T-helper 2 cell treated with Interferon-gamma antibody and Interleukin-4, amounts not matched to agents 100 ng/mL and 5 ng/mL, for 36 hours (primary cell): ENCODE data around the gene FASTK. TPM values are rescaled to one million over a fixed set of nuclear protein-coding genes. Genes with fewer than 3 reads are reported as not detected.

ENCODE experiments used
- intact Hi-C: fragments of 100-400 bp; cut with micrococcal nuclease; formaldehyde crosslinking; loops from one replicate; pipeline ENCODE4 v1.15.1; 2023
- total RNA-seq: library from RNA; stranded (reverse); gene quantifications from 2 replicates; pipeline ENCODE4 v1.2.3, GENCODE V29; 2022

FASTK gene
- total RNA-seq, 1 donor from 2014 or later = 89.3 TPM

DNA sequence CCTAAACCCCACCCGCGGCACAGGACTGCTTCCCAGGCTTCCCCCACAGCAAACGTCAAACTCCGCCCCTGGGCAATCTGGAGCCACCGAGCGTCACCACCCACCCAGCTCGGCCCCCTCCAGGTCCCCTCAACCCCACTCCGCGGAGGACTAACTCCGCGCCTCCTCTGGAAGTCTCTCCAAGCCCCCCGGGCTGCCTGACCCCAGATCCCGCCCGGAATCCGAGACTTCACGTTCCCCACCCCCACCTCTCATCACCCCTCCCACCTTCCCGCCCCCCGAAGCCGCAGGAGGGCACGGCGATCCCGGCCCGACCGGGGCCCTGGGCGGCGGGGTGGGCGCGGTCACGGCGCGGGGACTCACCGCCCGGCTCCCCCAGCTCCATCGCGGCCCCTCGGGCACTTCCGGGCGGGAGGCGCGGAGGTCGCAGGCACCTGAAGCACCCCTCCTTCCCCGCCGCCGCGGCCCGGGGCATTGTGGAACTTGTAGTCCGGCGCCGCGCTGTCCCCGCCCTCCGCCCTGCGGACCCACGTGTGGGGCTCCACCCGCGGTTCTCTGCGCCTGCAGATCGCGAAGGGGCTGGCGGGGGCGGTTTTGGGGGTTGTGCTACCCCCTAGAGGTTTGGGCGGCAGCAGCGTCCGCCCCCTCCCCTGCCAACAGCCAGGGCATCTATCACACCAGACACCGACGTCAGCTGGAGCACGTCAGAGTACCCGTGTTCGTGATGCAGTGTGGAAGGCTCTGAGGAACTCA lies 2.6 kb upstream of the FASTK start, which contains the start of gene TMUB1:
Gene TMUB1, minus strand, starts transcription at position 423 of the 753 bp plus-strand sequence. CDS start 930 bp downstream, outside the sequence.
- intact Hi-C loops = loop anchor here (1.0 to 10.0 kb wide), 4 partner anchors 55 to 438 kb away; partner anchors contain the start of genes ABCB8, ABCF2 and KCNH2

DNA sequence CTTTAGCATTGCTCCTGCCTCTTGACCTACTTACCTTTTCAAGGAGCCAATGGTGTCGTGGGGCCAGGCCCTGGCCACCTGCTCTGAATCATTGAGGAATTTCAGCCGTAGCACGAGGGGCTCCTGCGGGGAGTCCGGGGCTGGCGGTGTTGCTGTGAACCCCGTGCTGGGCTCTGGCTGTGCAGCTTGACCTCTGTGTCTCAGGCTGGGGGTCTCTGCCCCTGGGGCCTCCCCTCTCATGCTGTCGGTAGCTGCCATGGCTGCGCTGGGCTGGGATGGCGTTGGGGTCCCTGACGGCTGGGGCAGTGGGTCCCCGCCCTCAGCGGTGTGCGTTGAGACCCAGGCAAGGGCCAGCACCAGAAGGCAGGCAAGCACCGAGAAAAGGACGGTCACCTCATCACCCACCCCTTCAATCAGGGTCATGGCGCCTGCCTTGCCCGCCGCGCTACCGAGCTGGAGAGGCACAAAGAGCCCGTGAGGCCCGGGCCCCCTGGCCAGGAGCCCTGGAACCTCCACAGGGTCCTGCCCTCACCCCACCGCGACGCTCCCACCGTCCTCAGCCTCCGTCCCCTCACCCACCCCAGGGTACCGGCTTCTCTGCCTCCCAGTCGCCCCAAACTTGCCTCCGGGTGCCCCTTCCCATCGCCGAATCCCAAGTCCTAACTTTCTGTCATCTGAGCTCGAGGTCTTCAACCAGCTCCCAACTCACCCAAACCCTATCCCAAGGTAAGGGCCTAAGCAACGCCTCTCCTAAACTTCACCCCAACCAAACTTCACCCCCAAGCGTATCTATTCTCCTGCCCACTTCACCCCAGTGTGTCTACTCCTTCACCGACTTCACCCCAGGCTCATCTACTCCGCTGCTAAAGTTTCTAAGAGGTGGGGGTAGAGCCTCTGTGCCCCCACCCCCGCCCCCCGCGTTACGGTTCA lies 1.8 kb upstream of the FASTK start:
- intact Hi-C loops = loop anchor here (1.0 to 10.0 kb wide), 4 partner anchors 54 to 438 kb away; partner anchors contain the start of genes ABCB8, ABCF2 and KCNH2

DNA sequence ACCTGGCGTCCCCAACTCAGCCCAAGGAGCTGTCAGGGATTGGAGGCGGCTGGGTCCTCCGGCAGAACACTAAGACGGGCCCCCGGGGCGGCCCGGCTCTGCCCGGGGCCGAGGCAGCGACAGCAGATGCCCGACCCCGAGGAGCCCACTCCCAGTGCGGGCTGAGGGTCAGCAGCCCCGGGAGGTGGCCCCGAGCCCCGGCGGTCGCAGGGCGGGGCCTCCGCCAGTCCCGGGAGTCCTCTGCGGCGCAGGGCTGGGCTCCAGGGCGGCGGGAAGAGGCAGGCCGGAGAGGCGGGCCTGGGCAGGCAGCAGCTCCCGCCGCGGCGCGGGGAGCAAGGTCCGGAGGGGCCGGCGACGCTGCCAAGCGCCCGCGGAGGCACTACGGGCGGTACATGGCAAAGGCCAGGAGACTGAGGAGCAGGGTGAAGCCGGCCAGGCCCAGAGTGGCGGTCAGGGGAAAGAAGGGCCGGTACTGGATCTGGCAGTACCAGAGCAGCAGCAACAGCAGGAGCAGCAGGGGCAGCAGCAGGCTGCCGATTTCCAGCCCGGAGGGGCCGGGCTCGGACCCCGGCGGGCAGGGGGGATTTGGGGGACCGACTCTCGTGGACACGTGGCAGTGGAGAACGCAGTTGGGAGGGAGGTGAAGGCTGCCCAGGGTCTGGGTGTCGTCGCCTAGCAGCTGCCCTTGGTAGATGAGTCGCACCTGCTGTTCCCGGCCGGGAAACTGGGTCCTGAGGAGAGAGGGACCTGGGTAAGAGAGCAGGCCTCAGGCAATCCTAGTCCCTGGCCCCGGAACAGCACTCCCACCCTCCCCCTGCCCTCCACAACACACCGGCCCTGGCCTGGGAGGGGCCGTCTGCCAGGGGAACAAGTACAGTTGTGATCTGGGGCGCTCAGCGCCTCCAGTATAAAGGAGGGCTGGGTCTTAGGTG lies 827 bp upstream of the FASTK start:
- intact Hi-C loops = loop anchor here (2.0 to 10.0 kb wide), 4 partner anchors 107 to 439 kb away; partner anchors contain the start of genes ABCF2, CHPF2 and KCNH2

GRCh38 chr7:151080067-151080521 lies 515 bp downstream of the FASTK start:
- intact Hi-C loops = loop anchor here (1.0 to 10.0 kb wide), 3 partner anchors 22 to 153 kb away; partner anchors contain the start of genes CHPF2 and KCNH2

DNA sequence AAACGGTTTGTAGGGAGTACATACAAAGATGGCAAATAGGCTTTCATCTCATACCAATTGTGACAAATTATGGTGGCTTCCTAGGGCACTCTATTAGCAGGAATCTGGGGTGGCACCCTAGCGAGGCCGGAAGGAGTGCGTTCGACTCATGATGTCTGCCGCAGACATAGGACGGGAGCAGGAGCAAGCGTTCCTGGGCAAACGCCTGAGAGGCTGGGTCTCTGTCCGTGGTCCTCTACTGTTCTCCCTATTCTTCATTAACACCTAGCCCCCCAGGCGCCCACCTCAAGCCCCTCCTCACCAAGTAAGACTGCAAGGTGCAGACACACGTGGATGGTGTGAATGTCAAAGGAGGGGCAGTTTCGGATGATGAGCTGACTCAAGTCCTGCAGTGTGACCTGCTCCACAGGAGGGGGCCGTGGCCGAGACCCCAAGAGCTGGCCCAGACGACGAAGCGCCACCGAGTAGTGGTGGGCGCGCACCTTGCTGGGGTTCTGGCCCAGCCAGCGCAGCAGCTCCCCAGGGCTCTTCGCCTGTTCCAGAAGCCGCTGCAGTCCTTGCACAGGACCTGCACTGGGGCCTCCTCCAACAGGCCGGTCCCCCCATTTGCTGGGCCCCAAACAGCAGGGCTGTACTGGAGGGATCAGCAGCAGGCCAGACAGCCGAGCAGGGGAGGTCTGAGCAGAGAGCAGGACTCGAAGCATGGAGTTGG lies 1.3 kb downstream of the FASTK start:
- intact Hi-C loops = no loop called here

DNA sequence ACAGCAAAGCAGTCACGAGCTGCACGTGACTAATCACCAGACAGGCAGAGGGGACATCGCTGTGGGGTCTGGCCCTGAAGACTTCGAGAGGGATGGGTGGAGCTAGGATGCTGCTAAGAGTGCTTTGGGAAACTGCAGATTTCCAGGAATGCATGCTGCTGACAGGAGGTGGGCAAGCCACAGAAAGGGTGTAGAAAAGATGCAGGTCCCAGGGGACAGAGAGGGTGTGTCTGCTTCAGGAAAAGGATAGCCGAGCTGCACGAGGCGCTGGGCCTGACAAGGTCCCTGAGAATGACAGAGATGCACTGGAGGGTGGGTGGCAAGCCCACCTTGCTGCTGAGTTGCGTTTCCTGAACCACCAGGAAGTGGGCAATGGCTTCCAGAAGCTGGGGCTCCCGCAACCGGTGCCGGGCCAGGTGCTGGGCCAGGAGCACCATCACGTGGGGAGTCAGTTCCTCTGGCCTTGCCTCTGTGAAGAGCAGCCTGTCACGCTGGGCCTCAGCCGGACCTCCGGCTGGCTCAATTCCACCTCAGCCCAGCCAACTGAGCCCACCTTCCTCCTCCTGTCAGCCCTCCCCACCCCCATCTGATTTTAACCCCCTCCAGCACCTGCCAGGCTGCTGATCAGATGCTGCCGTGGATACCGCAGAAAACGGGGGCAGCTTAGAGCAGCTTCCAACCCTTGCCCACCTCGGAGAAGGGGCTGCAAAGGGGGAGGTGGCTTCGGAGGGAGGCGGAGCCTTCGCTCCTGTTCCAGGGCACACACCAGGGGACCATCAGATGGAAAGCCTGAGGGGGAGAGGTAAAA lies 2.2 kb downstream of the FASTK start:
- intact Hi-C loops = no loop called here

DNA sequence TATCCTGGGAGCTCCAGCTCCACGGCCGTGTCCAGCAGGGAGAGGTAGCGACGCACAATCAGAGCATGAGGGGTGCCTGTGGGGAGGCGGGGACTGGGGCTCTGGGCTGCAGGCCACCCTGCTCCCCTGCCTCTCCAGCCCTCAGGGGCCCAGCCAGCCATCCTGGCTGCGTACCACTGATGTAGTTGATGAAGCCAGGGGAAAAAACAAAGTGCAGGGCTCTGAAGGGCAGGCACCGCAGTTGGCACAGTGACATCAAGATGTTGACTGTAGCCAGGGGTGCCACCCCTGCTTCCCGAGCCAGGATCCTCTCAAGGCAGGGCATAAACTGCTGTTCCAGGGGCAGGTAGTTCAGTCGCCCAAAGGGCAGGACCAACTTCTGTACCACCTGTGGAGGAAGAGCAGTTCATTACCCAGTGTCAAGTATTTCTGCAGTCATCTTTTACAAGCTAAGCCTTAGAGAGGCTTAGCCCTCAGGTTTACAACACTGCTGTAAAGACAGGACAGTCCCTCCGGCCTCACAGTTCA lies 2.8 kb downstream of the FASTK start:
- intact Hi-C loops = no loop called here

- intact Hi-C loops = no loop called here
Measured at GRCh38 chr7:151076863-151077704, 3.5 kb downstream of the FASTK start.

GRCh38 chr7:151075978-151076426 lies 4.6 kb downstream of the FASTK start:
- intact Hi-C loops = no loop called here

- intact Hi-C loops = no loop called here
Measured at GRCh38 chr7:151075662-151075971, 5.0 kb downstream of the FASTK start.

GRCh38 chr7:151074817-151075661 lies 5.6 kb downstream of the FASTK start:
- intact Hi-C loops = no loop called here

- intact Hi-C loops = no loop called here
Measured at GRCh38 chr7:151073990-151074389, 6.6 kb downstream of the FASTK start.

DNA sequence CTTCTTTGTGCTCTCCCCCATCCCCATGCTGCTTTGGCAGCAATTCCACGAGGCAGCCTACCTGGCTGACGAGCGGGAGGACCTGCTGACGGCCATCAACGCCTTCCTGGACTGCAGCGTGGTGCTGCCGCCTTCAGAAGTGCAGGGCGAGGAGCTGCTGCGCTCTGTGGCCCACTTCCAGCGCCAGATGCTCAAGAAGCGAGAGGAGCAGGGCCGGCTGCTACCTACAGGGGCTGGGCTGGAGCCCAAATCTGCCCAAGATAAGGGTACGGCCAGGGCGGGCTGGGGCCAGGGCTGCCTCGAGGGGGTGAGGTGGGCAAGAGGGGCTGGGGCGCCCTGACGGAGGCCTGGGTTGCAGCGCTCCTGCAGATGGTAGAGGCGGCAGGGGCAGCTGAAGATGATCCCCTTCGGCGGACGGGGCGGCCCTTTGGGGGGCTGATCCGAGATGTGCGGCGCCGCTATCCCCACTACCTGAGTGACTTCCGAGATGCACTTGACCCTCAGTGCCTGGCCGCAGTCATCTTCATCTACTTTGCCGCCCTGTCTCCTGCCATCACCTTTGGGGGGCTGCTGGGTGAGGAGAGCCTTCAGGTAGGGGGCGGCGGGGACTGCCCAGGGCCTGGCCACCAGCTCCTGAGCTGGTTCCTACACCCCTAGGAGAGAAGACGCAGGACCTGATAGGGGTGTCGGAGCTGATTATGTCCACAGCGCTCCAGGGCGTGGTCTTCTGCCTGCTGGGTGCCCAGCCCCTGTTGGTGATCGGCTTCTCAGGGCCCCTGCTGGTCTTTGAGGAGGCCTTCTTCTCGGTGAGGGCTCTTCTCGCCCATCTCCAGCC lies 9.4 kb downstream of the FASTK start:
- intact Hi-C loops = no loop called here

DNA sequence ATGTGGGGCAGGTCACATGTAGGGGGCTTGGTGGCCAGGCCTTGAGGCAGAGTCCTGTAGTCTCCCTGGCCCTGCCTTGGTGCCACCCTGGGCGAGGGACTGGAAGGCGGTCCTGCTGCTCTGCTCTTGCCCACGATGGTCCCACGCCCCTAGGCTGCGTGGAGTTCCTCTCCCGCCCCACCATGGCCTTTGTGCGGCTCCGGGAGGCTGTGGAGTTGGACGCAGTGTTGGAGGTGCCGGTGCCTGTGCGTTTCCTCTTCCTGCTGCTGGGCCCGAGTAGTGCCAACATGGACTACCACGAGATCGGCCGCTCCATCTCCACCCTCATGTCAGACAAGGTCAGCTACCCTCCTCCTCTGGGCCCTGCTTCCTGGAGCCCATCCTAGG lies 10.0 kb downstream of the FASTK start:
- intact Hi-C loops = no loop called here

- intact Hi-C loops = no loop called here
Measured at GRCh38 chr7:151069841-151070573, 10.6 kb downstream of the FASTK start.
